WERI-Rb-1 (cell line): ENCODE measurements around the gene SERPINI1.

Experiments used
- DNase-seq: peaks from one replicate; pipeline ENCODE4 v3.0.0-alpha.2; 2020
- H3K27ac ChIP-seq: fragments of 250-450 bp; sonication (Bioruptor Pico); 2 replicates; pipeline ENCODE4 v1.5.1; 2020; ENCODE audit warnings: mild to moderate bottlenecking, moderate library complexity
- H3K27me3 ChIP-seq: fragments of 250-450 bp; sonication (Bioruptor Pico); 2 replicates; pipeline ENCODE4 v1.5.1; 2021; ENCODE audit warnings: mild to moderate bottlenecking, low read depth, moderate library complexity; ENCODE audit not compliant: insufficient read depth, severe bottlenecking
- H3K36me3 ChIP-seq: fragments of 250-450 bp; sonication (Bioruptor Pico); 2 replicates; pipeline ENCODE4 v1.5.1; 2020; ENCODE audit warnings: mild to moderate bottlenecking, moderate library complexity
- H3K4me3 ChIP-seq: 2 replicates; pipeline ENCODE4 v1.5.1; 2011; ENCODE audit warnings: low read depth, mild to moderate bottlenecking, control low read depth, low read length
- H3K9me3 ChIP-seq: fragments of 250-450 bp; sonication (Bioruptor Pico); 2 replicates; pipeline ENCODE4 v1.5.1; 2021; ENCODE audit warnings: mild to moderate bottlenecking, moderate library complexity; ENCODE audit not compliant: severe bottlenecking
- TF ChIP-seq, protein P1 (sequence below): IDR thresholded peaks from 2 replicates; pipeline ENCODE4 v1.5.1; 2011; ENCODE audit warnings: low read depth, mild to moderate bottlenecking, control low read depth, inconsistent platforms, low read length

Gene SERPINI1

DNA sequence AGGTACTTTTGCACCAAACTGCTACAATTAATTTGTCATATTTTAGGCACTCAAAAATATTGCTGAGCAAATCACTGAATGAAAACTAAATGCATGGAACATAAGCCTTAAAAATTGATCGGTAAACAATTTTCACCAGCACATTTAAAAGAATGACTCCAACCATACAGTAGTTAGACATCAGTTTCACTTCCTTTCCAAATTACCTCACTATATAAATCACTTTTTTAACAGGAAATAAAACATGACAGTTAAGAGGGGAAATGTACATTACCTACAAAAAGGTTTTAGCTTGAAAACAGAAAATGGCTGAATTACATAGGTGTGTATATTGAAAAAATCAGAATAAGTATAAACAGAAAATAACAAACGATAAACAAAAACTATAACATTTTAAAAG lies 108.4 kb downstream of the SERPINI1 start:
- no peak for DNase-seq
- Histone ChIP-seq H3K27me3 (no peaks in the 10 kb centered on the region), H3K9me3 (no peaks in the 10 kb centered on the region), H3K36me3 (no peaks in the 10 kb centered on the region), H3K4me3 (no peak overlapping the region), H3K27ac (no peak overlapping the region)
- TF ChIP-seq, protein P1, sequence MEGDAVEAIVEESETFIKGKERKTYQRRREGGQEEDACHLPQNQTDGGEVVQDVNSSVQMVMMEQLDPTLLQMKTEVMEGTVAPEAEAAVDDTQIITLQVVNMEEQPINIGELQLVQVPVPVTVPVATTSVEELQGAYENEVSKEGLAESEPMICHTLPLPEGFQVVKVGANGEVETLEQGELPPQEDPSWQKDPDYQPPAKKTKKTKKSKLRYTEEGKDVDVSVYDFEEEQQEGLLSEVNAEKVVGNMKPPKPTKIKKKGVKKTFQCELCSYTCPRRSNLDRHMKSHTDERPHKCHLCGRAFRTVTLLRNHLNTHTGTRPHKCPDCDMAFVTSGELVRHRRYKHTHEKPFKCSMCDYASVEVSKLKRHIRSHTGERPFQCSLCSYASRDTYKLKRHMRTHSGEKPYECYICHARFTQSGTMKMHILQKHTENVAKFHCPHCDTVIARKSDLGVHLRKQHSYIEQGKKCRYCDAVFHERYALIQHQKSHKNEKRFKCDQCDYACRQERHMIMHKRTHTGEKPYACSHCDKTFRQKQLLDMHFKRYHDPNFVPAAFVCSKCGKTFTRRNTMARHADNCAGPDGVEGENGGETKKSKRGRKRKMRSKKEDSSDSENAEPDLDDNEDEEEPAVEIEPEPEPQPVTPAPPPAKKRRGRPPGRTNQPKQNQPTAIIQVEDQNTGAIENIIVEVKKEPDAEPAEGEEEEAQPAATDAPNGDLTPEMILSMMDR, result no peak

DNA sequence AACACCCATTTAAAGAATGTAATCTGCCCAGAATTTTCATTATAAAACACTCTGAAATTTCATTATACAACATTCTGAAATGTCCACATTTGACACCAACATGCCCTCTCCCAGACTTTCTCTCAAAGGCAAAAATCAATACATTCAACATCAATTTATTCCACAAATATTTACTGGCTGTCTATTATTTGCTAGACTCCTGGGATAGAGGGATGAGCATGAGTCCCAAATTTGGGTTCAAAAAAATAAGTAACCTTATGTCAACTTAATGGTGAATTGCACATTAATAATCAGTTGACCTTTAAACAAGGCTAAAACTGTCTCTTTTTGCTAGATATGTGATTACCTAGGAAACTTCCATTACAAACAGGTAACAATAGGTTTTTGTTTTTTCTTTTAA lies 109.0 kb downstream of the SERPINI1 start:
- Histone ChIP-seq H3K36me3 (no peaks in the 10 kb centered on the region), H3K27me3 (no peaks in the 10 kb centered on the region), H3K9me3 (no peaks in the 10 kb centered on the region), H3K27ac (no peak overlapping the region), H3K4me3 (no peak overlapping the region)
- TF ChIP-seq, protein P1, result no peak
- DNase-seq, result no peak

DNA sequence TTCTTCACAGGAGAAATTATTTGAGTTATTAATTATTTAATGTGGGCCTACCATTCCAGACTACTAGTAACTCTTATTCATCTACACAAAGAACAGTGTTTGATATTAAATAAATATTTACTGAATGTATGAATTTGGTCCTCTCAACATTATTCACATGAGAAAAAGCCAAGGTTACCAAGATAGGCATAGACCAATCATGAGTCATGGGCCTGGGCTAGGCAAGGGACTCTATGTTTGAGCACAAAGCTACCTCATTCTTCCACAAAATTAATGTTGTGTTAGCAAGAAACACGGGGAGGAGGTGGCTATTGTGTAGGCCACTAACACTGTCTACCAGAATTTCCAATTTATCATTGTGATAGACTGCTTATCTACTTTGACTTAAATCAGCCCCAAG lies 115.7 kb downstream of the SERPINI1 start:
- TF ChIP-seq, protein P1, result no peak
- Histone ChIP-seq H3K27me3 (no peaks in the 10 kb centered on the region), H3K27ac (no peak overlapping the region), H3K4me3 (no peak overlapping the region), H3K36me3 (no peaks in the 10 kb centered on the region), H3K9me3 (no peaks in the 10 kb centered on the region)
- no peak for DNase-seq

DNA sequence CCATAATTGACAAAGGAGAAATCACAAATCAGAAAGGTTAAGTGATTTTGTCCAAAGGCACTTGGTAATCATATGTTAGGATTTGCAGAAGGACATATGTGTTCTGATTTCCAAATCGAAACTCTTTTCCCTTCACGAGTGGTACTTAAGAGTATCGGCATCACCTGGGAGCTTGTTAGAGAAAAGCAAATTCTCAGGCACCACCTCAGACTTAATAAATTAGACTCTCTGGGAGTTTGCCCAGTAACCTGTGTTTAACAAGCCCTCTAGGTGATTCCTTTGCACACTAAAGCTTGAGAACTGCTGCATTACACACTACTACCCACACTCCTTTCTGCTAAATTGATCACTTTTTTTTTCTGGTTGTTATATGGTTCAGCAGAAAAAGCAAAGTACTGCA lies 116.2 kb downstream of the SERPINI1 start:
- Histone ChIP-seq H3K9me3 (no peaks in the 10 kb centered on the region), H3K36me3 (no peaks in the 10 kb centered on the region), H3K27ac (no peak overlapping the region), H3K27me3 (no peaks in the 10 kb centered on the region), H3K4me3 (no peak overlapping the region)
- no peak for DNase-seq
- TF ChIP-seq, protein P1, result no peak

DNA sequence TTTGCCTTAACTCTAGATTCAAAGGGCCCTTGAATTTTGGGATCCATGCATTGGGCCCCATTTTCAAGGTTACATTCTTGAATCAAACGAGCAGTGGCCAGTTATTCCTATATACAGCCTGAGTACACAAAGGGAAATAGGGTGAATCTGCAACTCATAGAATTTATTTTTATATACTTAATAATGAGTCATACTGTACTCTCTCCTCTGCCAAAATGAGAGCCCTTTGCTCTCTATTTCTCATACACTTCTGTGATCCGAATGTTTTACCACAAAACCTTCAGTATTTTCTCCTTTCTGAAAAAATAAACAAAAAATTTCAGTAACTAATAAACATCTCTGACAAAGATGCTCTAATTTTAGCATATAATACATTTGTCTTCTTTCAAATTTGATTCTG lies 116.7 kb downstream of the SERPINI1 start:
- no peak for DNase-seq
- Histone ChIP-seq H3K27me3 (no peaks in the 10 kb centered on the region), H3K27ac (no peak overlapping the region), H3K9me3 (no peaks in the 10 kb centered on the region), H3K36me3 (no peaks in the 10 kb centered on the region), H3K4me3 (no peak overlapping the region)
- TF ChIP-seq, protein P1, result no peak

DNA sequence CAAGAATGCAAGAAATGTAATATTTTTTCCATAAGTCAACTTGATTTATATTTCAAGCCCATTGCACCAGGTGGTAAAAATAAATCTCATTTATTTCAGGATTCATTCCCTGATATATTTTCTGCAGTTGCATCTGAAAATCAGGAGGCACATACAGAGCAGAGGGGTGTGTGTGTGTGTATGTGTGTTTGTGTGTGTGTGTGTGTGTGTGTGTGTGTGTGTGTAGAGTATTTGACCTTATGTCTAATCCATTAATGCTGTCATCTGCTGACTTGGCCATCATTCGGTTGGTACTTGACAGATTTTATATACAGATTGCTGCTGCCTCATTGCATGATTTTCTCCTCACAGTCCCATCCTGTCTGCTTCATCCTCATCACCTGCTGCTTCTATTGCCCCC lies 118.5 kb downstream of the SERPINI1 start:
- H3K27me3 ChIP-seq, result no peaks in the 10 kb centered on the region
- DNase-seq, result no peak
- H3K9me3 ChIP-seq, result no peaks in the 10 kb centered on the region
- no peak overlapping the region for H3K27ac ChIP-seq
- TF ChIP-seq, protein P1, result no peak
- no peaks in the 10 kb centered on the region for H3K36me3 ChIP-seq
- no peak overlapping the region for H3K4me3 ChIP-seq
